HG03280 (cell line): ENCODE results near the gene BCL7A.
"Not testable (repeated sequence)": the region's sequence is repeated elsewhere in the genome, so short reads cannot be mapped to it uniquely, and the experiment has no call there.

Experiments
- ATAC-seq: cut with Tn5 transposase; IDR thresholded peaks from one replicate; pipeline ENCODE4 v1.9.1; 2021; ENCODE audit warnings: mild to moderate bottlenecking, moderate library complexity; ENCODE audit not compliant: unreplicated experiment

Gene BCL7A

GRCh38 chr12:122090759-122091515, 69.3 kb downstream of the BCL7A start:
- ATAC-seq: no peak

GRCh38 chr12:122093098-122093883, 71.6 kb downstream of the BCL7A start:
- no peak for ATAC-seq

GRCh38 chr12:122094137-122094734, 72.6 kb downstream of the BCL7A start:
- ATAC-seq: no peak

- no peak for ATAC-seq
These were observed 73.3 kb downstream of the BCL7A start for GRCh38 chr12:122094735-122095631.

GRCh38 chr12:122096014-122096413, 74.3 kb downstream of the BCL7A start:
- ATAC-seq: no peak

GRCh38 chr12:122096591-122097149, 75.0 kb downstream of the BCL7A start:
- ATAC-seq: no peak

- ATAC-seq: no peak
These were observed 75.9 kb downstream of the BCL7A start for GRCh38 chr12:122097584-122097926.

GRCh38 chr12:122097927-122098756, 76.5 kb downstream of the BCL7A start:
- no peak for ATAC-seq

- ATAC-seq: no peak
These were observed 77.6 kb downstream of the BCL7A start for GRCh38 chr12:122099280-122099749.

- ATAC-seq: no peak
These were observed 78.2 kb downstream of the BCL7A start for GRCh38 chr12:122099856-122100255.

GRCh38 chr12:122100568-122100967, 78.9 kb downstream of the BCL7A start:
- no peak for ATAC-seq

- ATAC-seq: no peak
These were observed 80.6 kb downstream of the BCL7A start for GRCh38 chr12:122102331-122102730.

- ATAC-seq: no peak
These were observed 83.2 kb downstream of the BCL7A start for GRCh38 chr12:122104844-122105243.

GRCh38 chr12:122105496-122105895, 83.8 kb downstream of the BCL7A start:
- not testable (repeated sequence) for ATAC-seq

GRCh38 chr12:122106843-122107242, 85.2 kb downstream of the BCL7A start:
- no peak for ATAC-seq

GRCh38 chr12:122107261-122107660, 85.6 kb downstream of the BCL7A start:
- no peak for ATAC-seq

GRCh38 chr12:122111089-122111641, 89.5 kb downstream of the BCL7A start:
- no peak for ATAC-seq
